Osteoblast (primary cell): ENCODE results near the gene CNTD1. TPM values are rescaled to one million over a fixed set of nuclear protein-coding genes. Genes with fewer than 3 reads are reported as not detected.

ENCODE experiments used
- DNase-seq: peaks from one replicate; pipeline ENCODE4 v3.0.0; 2011; ENCODE audit warnings: low spot score, mixed read lengths; ENCODE audit not compliant: insufficient read length; ENCODE audit errors: missing footprints
- H2AFZ ChIP-seq: 2 replicates; pipeline ENCODE4 v1.6.0; 2011; ENCODE audit warnings: mild to moderate bottlenecking, low read length
- H3K27ac ChIP-seq: 2 replicates; pipeline ENCODE4 v1.5.1; 2011; ENCODE audit warnings: mild to moderate bottlenecking, low read depth, low read length, moderate library complexity
- H3K27me3 ChIP-seq: 2 replicates; pipeline ENCODE4 v1.6.0; 2012; ENCODE audit warnings: mild to moderate bottlenecking, control low read depth, inconsistent platforms, low read length, moderate library complexity; ENCODE audit not compliant: insufficient read depth
- H3K36me3 ChIP-seq: 2 replicates; pipeline ENCODE4 v1.5.1; 2011; ENCODE audit warnings: mild to moderate bottlenecking, low read length, control low read depth, moderate library complexity; ENCODE audit not compliant: insufficient read depth
- H3K4me1 ChIP-seq: 2 replicates; pipeline ENCODE4 v1.5.1; 2011; ENCODE audit warnings: mild to moderate bottlenecking, low read length, control low read depth, moderate library complexity; ENCODE audit not compliant: insufficient read depth
- H3K4me2 ChIP-seq: 2 replicates; pipeline ENCODE4 v1.6.0; 2011; ENCODE audit warnings: mild to moderate bottlenecking, low read length; ENCODE audit not compliant: insufficient read depth
- H3K4me3 ChIP-seq: fragments of 200-600 bp; sonication (generic); 3 replicates; pipeline ENCODE4 v1.5.1; 2012; ENCODE audit warnings: mild to moderate bottlenecking, low read length, inconsistent platforms; ENCODE audit not compliant: insufficient read depth
- H3K79me2 ChIP-seq: 2 replicates; pipeline ENCODE4 v1.6.0; 2012; ENCODE audit warnings: mild to moderate bottlenecking, low read length, control low read depth, inconsistent platforms; ENCODE audit not compliant: insufficient read depth
- H3K9me3 ChIP-seq: 2 replicates; pipeline ENCODE4 v1.5.1; 2011; ENCODE audit warnings: low read depth, low read length, control low read depth
- H4K20me1 ChIP-seq: 2 replicates; pipeline ENCODE4 v1.6.0; 2012; ENCODE audit warnings: mild to moderate bottlenecking, low read length, control low read depth; ENCODE audit not compliant: insufficient read depth
- CTCF ChIP-seq: IDR thresholded peaks from 2 replicates; pipeline ENCODE4 v1.5.1; 2011; ENCODE audit warnings: mild to moderate bottlenecking, low read depth, low read length, moderate library complexity; ENCODE audit errors: extremely low read depth
- total RNA-seq: library from RNA; depleted of rRNA; stranded (reverse); fragments of >200 nt; gene quantifications from 2 replicates; pipeline ENCODE4 v1.2.3, GENCODE V29; 2012

Gene CNTD1
- total RNA-seq, 1 donor = not detected

- peak; percentile 87 for DNase-seq
- Histone ChIP-seq H3K36me3 (peaks cover 38% of the 10 kb centered on the region), H3K27ac (no peak overlapping the region), H4K20me1 (peaks cover 29% of the 10 kb centered on the region), H3K79me2 (no peaks in the 10 kb centered on the region), H3K4me1 (peaks cover 16% of the 10 kb centered on the region), H3K9me3 (no peaks in the 10 kb centered on the region), H3K4me3 (no peak overlapping the region), H2AFZ (no peak overlapping the region), H3K27me3 (peaks cover 19% of the 10 kb centered on the region), H3K4me2 (no peak overlapping the region)
- no peak for TF ChIP-seq CTCF
Observed at GRCh38 chr17:42845556-42845917, 46.9 kb downstream of the CNTD1 start.

GRCh38 chr17:42845918-42846593 lies 47.4 kb downstream of the CNTD1 start:
- peak; percentile 91 for DNase-seq

GRCh38 chr17:42846594-42847280 lies 48.1 kb downstream of the CNTD1 start:
- Histone ChIP-seq H3K4me2 (peak overlapping the region; percentile 52), H4K20me1 (peaks cover 29% of the 10 kb centered on the region), H2AFZ (no peak overlapping the region), H3K4me3 (no peak overlapping the region), H3K27ac (peak overlapping the region; percentile 25), H3K9me3 (no peaks in the 10 kb centered on the region), H3K36me3 (peaks cover 28% of the 10 kb centered on the region), H3K27me3 (peaks cover 21% of the 10 kb centered on the region), H3K4me1 (peaks cover 16% of the 10 kb centered on the region), H3K79me2 (no peaks in the 10 kb centered on the region)
- peak; percentile 91 for DNase-seq
- TF ChIP-seq CTCF = no peak

More at GRCh38 chr17:42845918-42846593, 47.4 kb downstream of the CNTD1 start:
- peak overlapping the region; percentile 52 for H3K4me2 ChIP-seq
- no peaks in the 10 kb centered on the region for H3K9me3 ChIP-seq
- H3K27ac ChIP-seq = peak overlapping the region; percentile 25
- no peaks in the 10 kb centered on the region for H3K79me2 ChIP-seq
- no peak overlapping the region for H2AFZ ChIP-seq
- H3K4me3 ChIP-seq = no peak overlapping the region
- no peak for TF ChIP-seq CTCF
- peaks cover 21% of the 10 kb centered on the region for H3K27me3 ChIP-seq
- H3K4me1 ChIP-seq = peaks cover 16% of the 10 kb centered on the region
- H3K36me3 ChIP-seq = peaks cover 34% of the 10 kb centered on the region
- peaks cover 29% of the 10 kb centered on the region for H4K20me1 ChIP-seq

GRCh38 chr17:42848093-42848492 lies 49.4 kb downstream of the CNTD1 start:
- H3K4me3 ChIP-seq = no peak overlapping the region
- H3K79me2 ChIP-seq = no peaks in the 10 kb centered on the region
- peaks cover 16% of the 10 kb centered on the region for H3K36me3 ChIP-seq
- peaks cover 16% of the 10 kb centered on the region for H3K4me1 ChIP-seq
- no peak for TF ChIP-seq CTCF
- H4K20me1 ChIP-seq = peaks cover 24% of the 10 kb centered on the region
- H2AFZ ChIP-seq = no peak overlapping the region
- DNase-seq = peak; percentile 83
- H3K27me3 ChIP-seq = peaks cover 21% of the 10 kb centered on the region
- H3K27ac ChIP-seq = no peak overlapping the region
- H3K4me2 ChIP-seq = no peak overlapping the region
- H3K9me3 ChIP-seq = no peaks in the 10 kb centered on the region
